Chondrocyte (in vitro differentiated cells): ENCODE results near the gene HSD17B2. TPM values are rescaled to one million over a fixed set of nuclear protein-coding genes. Genes with fewer than 3 reads are reported as not detected.

Experiments used
- DNase-seq: peaks from one replicate; pipeline ENCODE4 v3.0.0; 2021; ENCODE audit warnings: mixed read lengths, low spot score
- H3K27ac Mint-ChIP-seq: one replicate; pipeline ENCODE4 v1.8.0; 2021; ENCODE audit warnings: mild to moderate bottlenecking, moderate library complexity, mixed read lengths; ENCODE audit not compliant: unreplicated experiment
- H3K27me3 Mint-ChIP-seq: 2 replicates; pipeline ENCODE4 v1.8.0; 2021; ENCODE audit warnings: low read depth, mixed read lengths
- H3K36me3 Mint-ChIP-seq: 2 replicates; pipeline ENCODE4 v1.8.0; 2021; ENCODE audit warnings: low read depth, mixed read lengths
- H3K4me1 Mint-ChIP-seq: 2 replicates; pipeline ENCODE4 v1.8.0; 2021; ENCODE audit warnings: low read depth, mild to moderate bottlenecking, mixed read lengths
- H3K4me3 Mint-ChIP-seq: one replicate; pipeline ENCODE4 v1.8.0; 2021; ENCODE audit warnings: mild to moderate bottlenecking, moderate library complexity, mixed read lengths; ENCODE audit not compliant: unreplicated experiment
- H3K9me3 Mint-ChIP-seq: 2 replicates; pipeline ENCODE4 v1.8.0; 2021; ENCODE audit warnings: low read depth, mixed read lengths
- total RNA-seq: library from RNA; stranded (reverse); gene quantifications from 3 replicates; pipeline ENCODE4 v1.2.1, GENCODE V29; 2021
- TF ChIP-seq, protein P1 (sequence below): fragments of 200-600 bp; sonication (generic); IDR thresholded peaks from 2 replicates; pipeline ENCODE4 v1.5.0; 2021; ENCODE audit warnings: antibody characterized with exemption, mild to moderate bottlenecking, moderate library complexity

HSD17B2 gene
- total RNA-seq, 1 donor from 2014 or later: not detected

DNA sequence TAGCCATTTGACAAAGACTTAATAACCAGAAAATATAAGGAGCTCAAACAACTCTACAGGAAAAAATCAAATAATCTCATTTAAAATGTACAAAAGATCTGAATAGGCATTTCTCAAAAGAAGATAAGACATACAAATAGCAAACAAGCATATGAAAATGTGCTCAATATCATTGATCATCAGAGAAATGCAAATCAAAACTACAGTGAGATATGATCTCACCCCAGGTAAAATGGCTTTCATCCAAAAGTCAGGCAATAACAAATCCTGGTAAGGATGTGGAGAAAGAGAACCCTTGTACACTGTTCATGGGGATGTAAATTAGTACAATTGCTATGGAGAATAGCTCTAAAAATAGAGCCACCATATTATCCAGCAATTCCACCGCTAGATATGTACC, 43.1 kb downstream of the HSD17B2 start:
- no peak for DNase-seq
- Mint-ChIP-seq H3K27ac (no peak overlapping the region), H3K4me1 (no peaks in the 10 kb centered on the region), H3K4me3 (no peak overlapping the region), H3K27me3 (peaks cover 42% of the 10 kb centered on the region), H3K9me3 (peaks cover 20% of the 10 kb centered on the region), H3K36me3 (peaks cover 2% of the 10 kb centered on the region)
- TF ChIP-seq, protein P1, sequence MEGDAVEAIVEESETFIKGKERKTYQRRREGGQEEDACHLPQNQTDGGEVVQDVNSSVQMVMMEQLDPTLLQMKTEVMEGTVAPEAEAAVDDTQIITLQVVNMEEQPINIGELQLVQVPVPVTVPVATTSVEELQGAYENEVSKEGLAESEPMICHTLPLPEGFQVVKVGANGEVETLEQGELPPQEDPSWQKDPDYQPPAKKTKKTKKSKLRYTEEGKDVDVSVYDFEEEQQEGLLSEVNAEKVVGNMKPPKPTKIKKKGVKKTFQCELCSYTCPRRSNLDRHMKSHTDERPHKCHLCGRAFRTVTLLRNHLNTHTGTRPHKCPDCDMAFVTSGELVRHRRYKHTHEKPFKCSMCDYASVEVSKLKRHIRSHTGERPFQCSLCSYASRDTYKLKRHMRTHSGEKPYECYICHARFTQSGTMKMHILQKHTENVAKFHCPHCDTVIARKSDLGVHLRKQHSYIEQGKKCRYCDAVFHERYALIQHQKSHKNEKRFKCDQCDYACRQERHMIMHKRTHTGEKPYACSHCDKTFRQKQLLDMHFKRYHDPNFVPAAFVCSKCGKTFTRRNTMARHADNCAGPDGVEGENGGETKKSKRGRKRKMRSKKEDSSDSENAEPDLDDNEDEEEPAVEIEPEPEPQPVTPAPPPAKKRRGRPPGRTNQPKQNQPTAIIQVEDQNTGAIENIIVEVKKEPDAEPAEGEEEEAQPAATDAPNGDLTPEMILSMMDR: no peak

DNA sequence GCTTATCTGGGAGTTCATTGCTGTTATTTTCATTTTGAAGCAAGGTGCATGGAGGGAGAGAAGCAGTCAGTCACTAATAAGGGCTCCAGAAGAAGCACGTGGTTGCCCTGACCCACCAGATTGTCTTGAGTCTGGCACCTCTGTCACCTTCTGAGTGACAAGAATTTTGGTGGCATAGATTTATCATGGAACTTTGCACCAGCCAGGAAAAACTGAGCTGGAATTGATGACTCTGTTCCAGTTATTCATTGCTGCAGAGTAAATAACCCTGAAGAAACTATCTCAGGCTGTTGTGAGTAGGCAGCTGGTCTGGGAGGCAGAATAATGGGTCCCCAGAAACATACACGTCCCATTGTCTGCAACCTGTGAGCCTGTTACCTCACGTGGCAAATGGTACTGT, 44.8 kb downstream of the HSD17B2 start:
- H3K4me3 Mint-ChIP-seq: no peak overlapping the region
- H3K27ac Mint-ChIP-seq: no peak overlapping the region
- no peaks in the 10 kb centered on the region for H3K4me1 Mint-ChIP-seq
- peaks cover 2% of the 10 kb centered on the region for H3K36me3 Mint-ChIP-seq
- peaks cover 33% of the 10 kb centered on the region for H3K27me3 Mint-ChIP-seq
- H3K9me3 Mint-ChIP-seq: peaks cover 20% of the 10 kb centered on the region
- no peak for DNase-seq
- TF ChIP-seq, protein P1: no peak

- Mint-ChIP-seq H3K36me3 (peaks cover 2% of the 10 kb centered on the region), H3K27ac (no peak overlapping the region), H3K4me1 (no peaks in the 10 kb centered on the region), H3K9me3 (peaks cover 17% of the 10 kb centered on the region), H3K4me3 (no peak overlapping the region), H3K27me3 (peaks cover 37% of the 10 kb centered on the region)
- TF ChIP-seq, protein P1: no peak
- DNase-seq: no peak
These were observed 46.2 kb downstream of the HSD17B2 start for GRCh38 chr16:82081264-82081663.

GRCh38 chr16:82082097-82082496, 47.0 kb downstream of the HSD17B2 start:
- DNase-seq: no peak
- TF ChIP-seq, protein P1: no peak
- H3K4me1 Mint-ChIP-seq: no peaks in the 10 kb centered on the region
- no peak overlapping the region for H3K4me3 Mint-ChIP-seq
- no peak overlapping the region for H3K27ac Mint-ChIP-seq
- H3K27me3 Mint-ChIP-seq: peaks cover 38% of the 10 kb centered on the region
- peaks cover 14% of the 10 kb centered on the region for H3K9me3 Mint-ChIP-seq
- peaks cover under 1% of the 10 kb centered on the region for H3K36me3 Mint-ChIP-seq

DNA sequence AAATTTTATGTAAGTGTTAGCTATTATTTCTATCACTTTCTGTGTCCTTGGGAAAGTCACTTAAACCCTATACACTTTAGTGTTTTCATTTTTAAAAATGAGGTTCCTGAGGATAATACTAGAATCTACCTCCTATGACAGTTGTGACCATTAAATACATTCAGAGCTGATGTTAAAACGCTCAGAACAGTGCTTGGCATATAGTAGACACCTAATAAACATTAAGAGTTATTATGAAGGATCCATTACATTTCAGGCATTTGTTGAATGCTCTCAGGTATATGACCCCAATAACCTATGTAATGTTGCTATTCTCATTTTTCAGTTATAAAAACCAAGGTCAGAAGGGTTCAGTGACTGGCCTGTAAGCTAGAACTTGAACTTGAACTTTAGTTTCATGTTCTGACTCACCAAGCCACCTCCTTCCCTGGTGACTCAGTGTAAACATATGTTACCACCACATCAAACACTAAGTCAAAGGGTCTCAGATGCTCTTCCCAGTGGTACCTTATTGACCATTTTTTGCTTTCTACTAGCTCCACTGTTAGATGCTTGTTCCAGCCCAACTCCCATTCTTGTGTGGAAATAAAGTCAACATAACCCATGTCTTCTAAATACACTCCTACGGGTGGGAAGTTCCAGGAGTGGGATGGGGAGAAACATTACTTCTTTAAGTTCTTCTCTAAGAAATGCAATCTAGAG, 47.6 kb downstream of the HSD17B2 start:
- Mint-ChIP-seq H3K27me3 (peaks cover 38% of the 10 kb centered on the region), H3K4me1 (no peaks in the 10 kb centered on the region), H3K4me3 (no peak overlapping the region), H3K27ac (no peak overlapping the region), H3K36me3 (no peaks in the 10 kb centered on the region), H3K9me3 (peaks cover 12% of the 10 kb centered on the region)
- TF ChIP-seq, protein P1: no peak
- no peak for DNase-seq
